Measurements from ENCODE around the gene PPM1H.

The PPM1H gene

DNA sequence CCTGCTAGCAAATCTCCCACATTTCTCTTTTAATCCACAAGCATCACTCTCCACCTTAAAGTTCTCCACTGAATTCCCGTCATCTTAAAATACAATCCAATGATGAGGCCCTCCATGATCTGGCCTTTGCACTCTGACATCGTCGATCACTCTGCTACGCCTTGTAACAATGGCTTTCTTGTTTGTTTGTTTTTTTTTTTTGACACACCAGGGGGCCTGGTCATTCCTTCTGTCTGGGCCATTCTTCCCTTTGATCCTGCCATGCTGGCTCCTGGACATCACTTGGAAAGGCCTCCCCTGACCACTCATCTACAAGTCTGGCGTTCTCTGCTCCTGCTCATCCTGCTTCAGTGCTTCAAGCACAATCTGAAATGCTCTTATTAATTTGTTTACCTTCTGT lies 233.5 kb downstream of the PPM1H start:
- DNase-seq = no peak

GRCh38 chr12:62700091-62700880 lies 234.7 kb downstream of the PPM1H start:
- DNase-seq = no peak

DNA sequence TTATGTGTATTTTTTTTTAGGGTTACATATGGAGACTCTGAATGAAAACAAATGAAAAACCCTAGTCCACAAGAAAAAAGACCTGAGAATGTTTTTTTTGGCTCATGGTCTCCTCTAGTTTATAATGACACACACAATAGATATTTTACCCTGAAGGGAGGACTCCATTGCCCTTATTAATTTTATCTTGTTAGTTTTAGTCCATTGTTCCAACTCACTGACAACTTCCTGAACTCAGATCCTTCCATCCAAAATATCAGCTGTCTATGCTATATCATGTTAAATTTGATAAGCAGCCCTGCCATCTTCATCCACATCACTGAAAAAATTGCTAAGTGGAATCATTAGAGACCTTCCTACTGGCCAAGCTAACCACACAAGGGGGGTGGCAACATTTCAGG lies 236.2 kb downstream of the PPM1H start:
- no peak for DNase-seq

- peak; percentile 32 for DNase-seq
Observed at GRCh38 chr12:62697893-62698292, 237.1 kb downstream of the PPM1H start.

DNA sequence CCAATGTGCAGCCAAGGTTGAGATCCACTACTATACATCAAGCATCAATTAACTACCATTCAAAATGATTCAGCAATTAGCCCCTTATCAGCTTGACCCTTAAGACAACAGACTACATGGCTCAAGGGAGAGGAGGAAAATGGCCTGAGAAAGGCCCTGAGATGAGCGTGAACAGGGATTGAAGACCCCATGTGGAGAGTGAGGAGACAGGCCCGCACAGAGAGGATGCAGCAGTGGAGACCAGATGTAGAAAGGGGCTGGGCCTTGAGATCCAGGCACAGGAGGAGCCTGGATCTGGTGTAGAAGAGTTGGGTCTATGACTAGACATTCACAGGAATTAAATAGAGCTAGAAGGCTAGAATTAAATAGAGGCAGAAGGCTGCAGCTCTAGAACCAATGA lies 239.3 kb downstream of the PPM1H start:
- no peak for DNase-seq

DNA sequence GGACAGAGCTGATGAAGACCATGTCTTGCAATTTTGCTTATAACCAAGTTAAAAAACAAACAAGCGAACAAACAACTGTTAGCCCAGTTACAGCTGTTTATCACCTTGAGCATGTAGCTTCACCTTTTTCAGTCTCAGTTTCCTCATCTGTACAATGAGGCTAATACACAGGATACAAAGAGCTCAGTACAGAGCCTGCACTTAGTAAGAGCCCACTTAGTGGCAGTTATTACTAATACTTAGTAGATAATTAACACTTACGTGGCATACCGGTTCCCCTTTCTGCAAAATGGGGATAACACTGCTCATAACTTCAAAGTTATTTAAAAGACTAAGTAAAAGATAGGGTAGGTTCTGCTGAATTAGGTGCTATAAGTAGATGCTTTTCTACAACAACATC lies 240.3 kb downstream of the PPM1H start:
- DNase-seq = no peak

DNA sequence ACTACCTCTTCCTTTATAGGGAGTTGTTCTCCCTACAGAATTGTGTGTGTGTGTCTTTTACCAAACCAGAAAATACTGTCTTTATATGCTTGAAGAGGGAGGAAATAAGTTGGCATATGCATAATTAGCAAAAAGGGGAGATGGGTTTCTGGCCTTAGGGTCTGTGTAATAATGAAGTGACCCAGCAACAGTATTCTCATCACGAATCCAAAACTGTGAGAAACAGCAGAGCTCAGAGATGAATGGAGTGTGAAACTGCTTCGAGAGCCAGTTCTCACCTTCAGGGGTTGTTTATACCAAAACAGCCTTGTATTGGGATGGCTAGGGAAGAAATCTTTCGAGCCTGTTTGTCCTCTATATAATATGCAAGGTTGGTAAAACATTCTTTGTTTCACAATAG lies 240.8 kb downstream of the PPM1H start:
- no peak for DNase-seq

DNA sequence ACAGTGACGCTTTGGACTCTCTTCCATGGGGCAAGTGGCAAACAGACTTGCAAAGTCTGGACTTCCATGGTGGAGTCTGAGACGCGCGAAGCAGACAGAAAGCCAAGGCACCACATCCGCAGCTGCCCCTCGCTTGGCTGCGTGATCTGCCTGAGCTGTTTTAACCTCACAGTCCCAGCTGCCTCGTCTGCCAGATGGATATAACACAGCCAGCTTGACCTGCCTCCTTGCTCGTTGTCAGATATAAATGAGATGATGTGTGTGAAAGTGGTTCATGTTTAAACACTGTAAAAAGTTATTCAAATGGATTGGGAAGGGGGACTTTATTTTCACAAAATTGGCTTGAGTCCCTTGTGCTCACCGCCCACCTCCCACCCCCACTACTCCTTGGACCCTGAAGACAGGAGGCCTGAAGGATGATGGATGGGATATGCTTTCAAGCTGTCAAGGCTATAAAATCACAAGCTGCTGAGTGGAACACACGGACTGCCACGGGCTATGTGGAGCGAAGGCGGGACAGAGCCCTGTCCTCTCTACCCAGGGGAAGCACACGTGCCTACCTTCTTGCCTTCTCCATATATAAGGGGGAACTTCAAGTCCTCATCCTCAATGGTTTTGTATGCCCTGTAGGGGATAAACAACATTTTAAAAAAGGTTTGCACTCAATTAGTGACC lies 241.4 kb downstream of the PPM1H start:
- DNase-seq = no peak

GRCh38 chr12:62692884-62693283 lies 242.1 kb downstream of the PPM1H start:
- no peak for DNase-seq

DNA sequence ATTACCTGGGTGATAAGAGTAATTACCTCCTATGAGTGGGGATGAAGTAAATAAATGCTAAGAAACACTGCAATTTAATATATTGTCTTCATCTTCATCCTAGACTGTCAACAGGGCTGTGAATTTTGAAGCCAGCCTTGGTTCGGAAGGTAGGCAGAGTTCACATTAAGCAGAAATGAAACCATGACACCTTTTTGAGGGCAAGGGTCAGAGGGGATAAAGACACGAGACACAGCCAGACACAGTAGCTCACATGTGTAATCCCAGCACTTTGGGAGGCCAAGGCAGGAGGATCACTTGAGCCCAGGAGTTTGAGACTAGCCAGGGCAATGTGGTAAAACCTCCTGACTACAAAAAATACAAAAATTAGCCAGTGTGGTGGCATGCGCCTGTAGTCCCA lies 243.6 kb downstream of the PPM1H start:
- no peak for DNase-seq

DNA sequence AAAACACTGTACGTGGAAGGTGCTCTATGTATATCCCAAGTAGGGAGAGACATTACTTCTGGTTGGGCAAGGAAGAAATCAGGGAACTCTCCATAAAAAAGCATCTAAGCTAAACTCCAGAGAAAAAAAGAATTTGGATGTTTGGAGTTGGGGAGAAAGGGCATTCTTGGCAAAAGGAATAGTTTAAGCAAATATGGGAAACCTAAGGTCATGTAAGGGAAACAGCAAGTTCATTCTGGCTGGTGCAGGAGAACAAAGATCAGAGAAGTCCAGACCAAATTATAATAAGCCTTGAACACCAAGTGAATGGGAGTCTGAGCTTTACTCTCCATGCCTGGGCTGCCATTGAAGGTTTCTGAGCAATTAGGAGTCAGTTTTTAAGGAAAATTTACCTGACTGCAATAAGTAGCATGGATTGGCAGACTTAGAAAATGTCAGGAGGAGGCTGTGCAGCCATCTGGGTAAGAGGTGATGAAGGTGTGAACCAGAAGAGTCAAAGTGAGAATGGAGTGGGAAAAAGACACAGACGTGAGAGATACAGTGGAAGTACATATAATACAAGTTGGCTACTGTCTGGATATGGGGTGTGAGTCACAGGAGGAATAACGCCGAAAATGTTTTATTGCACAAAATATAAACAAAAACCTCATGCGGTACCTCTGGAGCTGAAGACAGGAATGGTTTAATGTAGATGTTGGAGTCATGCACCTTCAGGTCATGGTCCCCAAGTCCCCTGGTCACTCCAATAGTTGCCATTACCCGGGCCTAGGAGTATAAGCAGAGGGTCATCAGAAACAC lies 245.7 kb downstream of the PPM1H start:
- no peak for DNase-seq

GRCh38 chr12:62686938-62687337 lies 248.0 kb downstream of the PPM1H start:
- DNase-seq = no peak

DNA sequence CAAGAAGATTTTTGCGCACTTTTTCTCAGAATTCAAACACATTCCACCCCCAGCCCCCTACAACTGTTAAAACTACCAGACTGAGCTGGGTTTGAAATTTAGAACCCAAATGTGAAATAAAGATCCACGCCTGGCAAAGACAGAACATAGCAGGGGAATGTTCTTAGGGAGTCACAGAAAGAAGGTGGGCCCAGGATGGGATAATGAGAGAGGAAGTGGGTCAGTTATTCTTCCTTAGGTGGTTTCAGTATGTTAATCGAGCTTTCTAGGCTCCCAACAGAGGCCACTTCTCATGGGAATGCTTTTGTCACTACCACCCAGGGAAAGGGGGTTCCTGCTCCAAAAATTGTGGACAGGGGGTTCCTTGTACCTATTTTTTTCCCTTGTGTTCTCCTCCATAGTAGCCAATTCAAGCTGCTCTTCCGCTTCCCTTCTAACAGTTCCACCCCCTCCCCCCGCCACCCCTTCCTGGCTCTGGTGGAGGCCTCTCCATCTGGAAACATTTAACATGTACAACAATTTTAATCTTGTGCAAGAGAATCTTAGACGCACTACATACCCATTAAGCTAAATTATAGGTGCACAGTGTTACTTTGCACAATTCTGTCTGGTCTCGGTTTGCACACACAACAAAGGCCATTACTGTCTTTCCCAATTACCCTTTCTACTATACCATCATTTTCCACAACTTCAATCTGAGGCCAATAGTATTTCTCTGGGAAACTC lies 250.2 kb downstream of the PPM1H start:
- DNase-seq = no peak

- no peak for DNase-seq
Observed at GRCh38 chr12:62683776-62684569, 251.0 kb downstream of the PPM1H start.

DNA sequence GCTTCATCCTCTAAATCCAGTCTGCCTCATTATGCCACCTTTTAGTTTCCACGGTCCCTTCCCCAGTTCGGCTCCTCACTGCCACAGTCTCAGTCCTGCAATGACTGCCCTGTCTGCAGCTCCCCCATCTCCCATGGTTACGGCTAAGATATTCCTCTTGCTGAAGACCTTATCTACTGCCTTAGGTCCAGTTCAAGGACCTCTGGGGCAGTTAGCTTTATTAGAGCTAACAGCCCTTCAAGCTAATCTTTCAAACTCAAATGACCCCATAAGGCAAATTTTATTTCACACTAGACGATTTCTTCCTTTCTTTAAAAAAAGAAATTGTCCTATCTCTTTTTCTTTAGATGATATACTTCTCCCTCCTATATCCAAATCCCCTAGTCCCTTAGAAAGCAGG lies 253.6 kb downstream of the PPM1H start:
- DNase-seq = no peak

- DNase-seq = no peak
Observed at GRCh38 chr12:62679608-62680007, 255.3 kb downstream of the PPM1H start.

DNA sequence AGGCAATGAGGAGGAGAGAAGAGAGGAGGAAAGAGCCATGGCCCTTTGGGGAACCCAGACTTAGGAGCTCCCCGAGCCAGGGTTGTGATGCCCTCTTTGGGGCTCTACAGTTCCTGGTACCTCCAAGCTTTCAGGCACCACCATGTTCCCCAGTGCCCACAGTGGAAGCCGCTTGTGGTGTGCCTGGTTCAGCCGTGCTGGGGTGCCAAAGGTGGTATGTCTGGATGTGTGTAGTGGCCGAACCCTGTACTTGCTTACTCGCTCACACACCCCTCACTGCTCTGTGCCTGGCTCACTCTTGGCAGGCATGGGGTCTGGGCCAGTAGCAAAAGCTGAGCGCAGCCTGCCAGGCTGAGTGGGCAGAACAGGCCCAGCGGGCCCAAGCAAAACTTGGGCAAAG lies 257.6 kb downstream of the PPM1H start:
- DNase-seq = no peak

- DNase-seq = peak; percentile 9
Observed at GRCh38 chr12:62676521-62677307, 258.2 kb downstream of the PPM1H start.

- DNase-seq = no peak
Observed at GRCh38 chr12:62673028-62673815, 261.7 kb downstream of the PPM1H start.

DNA sequence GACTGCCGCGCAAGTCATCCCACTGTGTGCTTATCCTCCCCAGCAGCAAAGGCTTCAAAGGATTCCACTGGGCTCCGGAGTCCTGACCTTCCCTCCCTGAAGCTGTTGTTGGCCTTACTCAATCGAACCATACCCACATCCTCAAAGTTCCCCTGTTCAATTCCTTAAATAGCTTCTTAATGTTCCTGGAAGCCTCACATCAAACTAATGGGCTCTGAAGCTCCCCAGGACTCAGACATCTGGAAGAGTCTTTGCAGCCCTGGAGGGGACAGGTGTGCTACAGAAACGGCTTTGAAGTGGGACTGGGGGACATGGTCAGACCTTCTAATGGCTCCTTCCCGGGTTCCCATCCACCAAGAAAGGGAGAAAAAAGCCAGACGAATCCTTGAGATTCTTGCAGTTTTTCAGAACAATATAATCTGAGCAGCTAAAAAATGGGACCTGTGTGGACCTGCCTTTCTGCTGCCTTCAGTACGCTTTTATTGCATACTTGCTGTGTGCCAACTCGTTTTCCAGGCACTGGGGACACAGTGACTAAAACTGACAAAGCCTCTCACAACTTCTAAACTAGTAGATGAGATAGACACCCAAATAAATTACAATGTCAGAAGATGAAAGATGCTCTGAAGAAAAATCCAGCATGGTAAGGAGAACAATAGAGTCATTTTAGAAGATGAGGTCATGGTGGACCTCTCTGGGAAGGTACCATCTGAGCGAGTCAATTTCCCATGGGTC lies 263.8 kb downstream of the PPM1H start:
- DNase-seq = no peak
